Cardiac muscle cell (in vitro differentiated cells and primary cell): ENCODE data around the gene DCLK1. TPM values are rescaled to one million over a fixed set of nuclear protein-coding genes. Genes with fewer than 3 reads are reported as not detected.

Experiments
- DNase-seq, 2 donors: peaks; one replicate each; pipeline versions ENCODE4 v3.0.0 to v3.0.0-alpha.2; 2010 to 2017; ENCODE audit warnings: low read depth in 1 of 2, low spot score in 1 of 2
- H3K27ac ChIP-seq: fragments of 200-600 bp; sonication (generic); 2 replicates; pipeline ENCODE4 v1.5.1; 2016
- H3K27me3 ChIP-seq: fragments of 200-600 bp; sonication (generic); 2 replicates; pipeline ENCODE4 v1.6.0; 2016; ENCODE audit warnings: control low read depth
- H3K36me3 ChIP-seq: fragments of 200-600 bp; sonication (generic); 2 replicates; pipeline ENCODE4 v1.5.1; 2016; ENCODE audit warnings: control low read depth
- H3K4me1 ChIP-seq: fragments of 200-600 bp; sonication (generic); 2 replicates; pipeline ENCODE4 v1.8.1; 2017; ENCODE audit warnings: low read depth, mild to moderate bottlenecking, mixed run types
- H3K4me3 ChIP-seq: fragments of 200-600 bp; sonication (generic); 2 replicates; pipeline ENCODE4 v1.5.1; 2016; ENCODE audit warnings: mild to moderate bottlenecking
- H3K9me3 ChIP-seq: fragments of 200-600 bp; sonication (generic); 2 replicates; pipeline ENCODE4 v1.5.1; 2017; ENCODE audit warnings: low read depth, mild to moderate bottlenecking, control low read depth
- polyA plus RNA-seq: library from polyadenylated mRNA; unstranded; fragments of >200 nt; fragmentation: Nextera tagmentation; extraction: Ambion mirVana; gene quantifications from 2 replicates; pipeline ENCODE4 v1.2.1, GENCODE V29; 2016
- total RNA-seq: library from RNA; depleted of rRNA; stranded (reverse); fragments of >200 nt; gene quantifications from 2 replicates; pipeline ENCODE4 v1.2.3, GENCODE V29; 2016
- TF ChIP-seq, protein P1 (sequence below): IDR thresholded peaks from 2 replicates; pipeline ENCODE4 v1.5.1; 2012; ENCODE audit warnings: low read depth, mild to moderate bottlenecking, low read length

The DCLK1 gene
- total and polyA plus RNA-seq, 2 experiments from 2014 or later: 0.09 TPM; not detected in 1

GRCh38 chr13:35888981-35889380 is 242.2 kb downstream of the DCLK1 start:
- Histone ChIP-seq H3K4me1 (no peaks in the 10 kb centered on the region), H3K27me3 (no peaks in the 10 kb centered on the region), H3K9me3 (no peaks in the 10 kb centered on the region), H3K4me3 (no peak overlapping the region), H3K27ac (no peak overlapping the region), H3K36me3 (no peaks in the 10 kb centered on the region)
- no peak for DNase-seq
- TF ChIP-seq, protein P1, sequence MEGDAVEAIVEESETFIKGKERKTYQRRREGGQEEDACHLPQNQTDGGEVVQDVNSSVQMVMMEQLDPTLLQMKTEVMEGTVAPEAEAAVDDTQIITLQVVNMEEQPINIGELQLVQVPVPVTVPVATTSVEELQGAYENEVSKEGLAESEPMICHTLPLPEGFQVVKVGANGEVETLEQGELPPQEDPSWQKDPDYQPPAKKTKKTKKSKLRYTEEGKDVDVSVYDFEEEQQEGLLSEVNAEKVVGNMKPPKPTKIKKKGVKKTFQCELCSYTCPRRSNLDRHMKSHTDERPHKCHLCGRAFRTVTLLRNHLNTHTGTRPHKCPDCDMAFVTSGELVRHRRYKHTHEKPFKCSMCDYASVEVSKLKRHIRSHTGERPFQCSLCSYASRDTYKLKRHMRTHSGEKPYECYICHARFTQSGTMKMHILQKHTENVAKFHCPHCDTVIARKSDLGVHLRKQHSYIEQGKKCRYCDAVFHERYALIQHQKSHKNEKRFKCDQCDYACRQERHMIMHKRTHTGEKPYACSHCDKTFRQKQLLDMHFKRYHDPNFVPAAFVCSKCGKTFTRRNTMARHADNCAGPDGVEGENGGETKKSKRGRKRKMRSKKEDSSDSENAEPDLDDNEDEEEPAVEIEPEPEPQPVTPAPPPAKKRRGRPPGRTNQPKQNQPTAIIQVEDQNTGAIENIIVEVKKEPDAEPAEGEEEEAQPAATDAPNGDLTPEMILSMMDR: no peak

- no peaks in the 10 kb centered on the region for H3K4me1 ChIP-seq
- H3K27ac ChIP-seq: no peak overlapping the region
- H3K9me3 ChIP-seq: no peaks in the 10 kb centered on the region
- peak in 1 of 2 donors; percentile 30 for DNase-seq
- H3K27me3 ChIP-seq: no peaks in the 10 kb centered on the region
- TF ChIP-seq, protein P1: no peak
- no peaks in the 10 kb centered on the region for H3K36me3 ChIP-seq
- no peak overlapping the region for H3K4me3 ChIP-seq
Measured at GRCh38 chr13:35888457-35888883, 242.7 kb downstream of the DCLK1 start.

GRCh38 chr13:35887115-35887666 is 244.0 kb downstream of the DCLK1 start:
- H3K36me3 ChIP-seq: no peaks in the 10 kb centered on the region
- TF ChIP-seq, protein P1: no peak
- H3K4me1 ChIP-seq: no peaks in the 10 kb centered on the region
- H3K27ac ChIP-seq: no peak overlapping the region
- no peaks in the 10 kb centered on the region for H3K27me3 ChIP-seq
- H3K4me3 ChIP-seq: no peak overlapping the region
- no peaks in the 10 kb centered on the region for H3K9me3 ChIP-seq
- DNase-seq: no peak

DNA sequence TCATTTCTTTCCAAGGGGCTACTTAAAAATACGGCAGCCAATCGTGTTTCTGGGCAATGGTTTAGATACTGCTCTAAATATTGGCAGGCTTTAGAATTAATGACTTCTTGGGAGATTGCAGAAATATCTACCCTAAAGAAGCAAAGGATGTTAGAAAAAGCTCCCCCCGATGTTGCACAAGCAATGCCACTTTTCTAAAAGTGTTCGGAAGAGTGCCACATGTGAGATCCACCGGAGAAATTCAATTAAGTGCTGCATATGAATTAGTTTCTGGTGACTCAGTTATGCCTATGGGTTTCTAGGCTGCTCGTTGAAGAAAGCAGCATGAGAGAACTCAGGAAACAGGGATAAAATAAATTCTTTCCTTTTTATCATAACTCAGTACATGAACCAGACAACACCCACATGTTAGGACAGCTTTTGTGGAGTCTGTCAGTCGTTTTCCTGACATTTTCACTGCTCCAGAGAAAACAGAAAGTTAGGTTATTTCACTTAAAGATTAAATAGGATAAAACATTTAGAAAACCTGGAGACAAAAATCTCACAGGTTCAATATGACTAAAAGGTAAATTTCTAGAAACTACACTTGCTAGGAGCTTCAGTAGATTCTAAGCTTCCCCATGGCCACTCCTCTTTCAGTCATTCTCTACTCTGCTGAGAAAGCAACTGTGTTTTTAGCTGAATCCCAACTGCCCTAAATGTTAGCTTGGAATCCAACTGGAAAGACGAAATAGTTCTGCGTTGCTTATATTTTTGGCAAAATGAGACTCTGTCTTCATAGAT is 244.7 kb downstream of the DCLK1 start:
- Histone ChIP-seq H3K27me3 (no peaks in the 10 kb centered on the region), H3K4me3 (no peak overlapping the region), H3K36me3 (no peaks in the 10 kb centered on the region), H3K4me1 (no peaks in the 10 kb centered on the region), H3K27ac (no peak overlapping the region), H3K9me3 (no peaks in the 10 kb centered on the region)
- peak in 1 of 2 donors; percentile 9 for DNase-seq
- TF ChIP-seq, protein P1: no peak

GRCh38 chr13:35884211-35884760 is 246.9 kb downstream of the DCLK1 start:
- no peaks in the 10 kb centered on the region for H3K36me3 ChIP-seq
- TF ChIP-seq, protein P1: no peak
- H3K4me3 ChIP-seq: no peak overlapping the region
- DNase-seq: peak in 1 of 2 donors; percentile 14
- no peaks in the 10 kb centered on the region for H3K27me3 ChIP-seq
- H3K9me3 ChIP-seq: no peaks in the 10 kb centered on the region
- H3K4me1 ChIP-seq: no peaks in the 10 kb centered on the region
- H3K27ac ChIP-seq: no peak overlapping the region
